GM18498 (cell line): Measurements from ENCODE around the gene TPP1.

Experiments
- ATAC-seq: cut with Tn5 transposase; IDR thresholded peaks from one replicate; pipeline ENCODE4 v1.9.1; 2021; ENCODE audit warnings: mild to moderate bottlenecking, moderate library complexity; ENCODE audit not compliant: unreplicated experiment

The TPP1 gene

GRCh38 chr11:6619004-6619745 lies at the start of gene TPP1:
TSS of gene TPP1 (minus strand) at chr11:6619422. CDS start at chr11:6619400, 22 bp downstream.
- peak; percentile 99 for ATAC-seq

GRCh38 chr11:6667733-6668374 lies 48.6 kb upstream of the TPP1 start:
- peak; percentile 65 for ATAC-seq

- no peak for ATAC-seq
These were observed 47.3 kb upstream of the TPP1 start for GRCh38 chr11:6666302-6667183.

- no peak for ATAC-seq
These were observed 45.3 kb upstream of the TPP1 start for GRCh38 chr11:6664551-6664950.

GRCh38 chr11:6663794-6664469 lies 44.7 kb upstream of the TPP1 start:
- ATAC-seq = no peak

- no peak for ATAC-seq
These were observed 41.5 kb upstream of the TPP1 start for GRCh38 chr11:6660712-6661111.

- no peak for ATAC-seq
These were observed 39.4 kb upstream of the TPP1 start for GRCh38 chr11:6658647-6659046.

GRCh38 chr11:6657346-6657745 lies 38.1 kb upstream of the TPP1 start:
- ATAC-seq = no peak

GRCh38 chr11:6656936-6657335 lies 37.7 kb upstream of the TPP1 start:
- ATAC-seq = no peak

- ATAC-seq = no peak
These were observed 37.3 kb upstream of the TPP1 start for GRCh38 chr11:6656584-6656915.

- no peak for ATAC-seq
These were observed 36.8 kb upstream of the TPP1 start, which contains the start of gene DCHS1 for GRCh38 chr11:6655790-6656583. TSS of gene DCHS1 (minus strand) at chr11:6655809. CDS start at chr11:6641613, 14,196 bp downstream.

- no peak for ATAC-seq
These were observed 36.0 kb upstream of the TPP1 start for GRCh38 chr11:6655020-6655789.

- no peak for ATAC-seq
These were observed 35.2 kb upstream of the TPP1 start for GRCh38 chr11:6654281-6655019.

- no peak for ATAC-seq
These were observed 34.4 kb upstream of the TPP1 start for GRCh38 chr11:6653656-6654055.

GRCh38 chr11:6653097-6653496 lies 33.9 kb upstream of the TPP1 start:
- ATAC-seq = no peak

- ATAC-seq = no peak
These were observed 33.0 kb upstream of the TPP1 start for GRCh38 chr11:6652182-6652581.

- ATAC-seq = no peak
These were observed 31.8 kb upstream of the TPP1 start for GRCh38 chr11:6650980-6651379.

GRCh38 chr11:6650104-6650503 lies 30.9 kb upstream of the TPP1 start:
- no peak for ATAC-seq

- ATAC-seq = no peak
These were observed 29.3 kb upstream of the TPP1 start for GRCh38 chr11:6648501-6648900.
